ENCODE results near the gene MRPL10.

MRPL10 gene

DNA sequence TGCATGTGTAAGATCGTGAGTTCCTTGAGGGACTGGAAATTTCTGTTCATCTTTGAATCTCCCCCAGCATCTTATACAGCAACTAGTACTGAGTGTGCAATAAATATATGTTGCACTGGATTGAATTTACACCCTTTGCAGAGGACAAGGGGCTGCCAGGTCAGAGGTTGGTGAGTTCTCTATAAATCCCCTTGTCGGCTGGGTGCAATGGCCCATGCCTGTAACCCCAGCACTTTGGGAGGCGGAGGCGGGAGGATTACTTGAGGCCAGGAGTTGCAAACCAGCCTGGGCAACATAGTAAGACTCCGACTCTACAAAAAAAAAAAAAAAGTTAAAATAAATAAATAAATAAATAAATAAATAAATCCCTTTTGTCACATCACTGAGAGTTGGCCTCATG is 29.0 kb upstream of the MRPL10 start:
- H3K4me3 ChIP-seq (ENCODE audit: low read depth, low read length) = no peak overlapping the region

DNA sequence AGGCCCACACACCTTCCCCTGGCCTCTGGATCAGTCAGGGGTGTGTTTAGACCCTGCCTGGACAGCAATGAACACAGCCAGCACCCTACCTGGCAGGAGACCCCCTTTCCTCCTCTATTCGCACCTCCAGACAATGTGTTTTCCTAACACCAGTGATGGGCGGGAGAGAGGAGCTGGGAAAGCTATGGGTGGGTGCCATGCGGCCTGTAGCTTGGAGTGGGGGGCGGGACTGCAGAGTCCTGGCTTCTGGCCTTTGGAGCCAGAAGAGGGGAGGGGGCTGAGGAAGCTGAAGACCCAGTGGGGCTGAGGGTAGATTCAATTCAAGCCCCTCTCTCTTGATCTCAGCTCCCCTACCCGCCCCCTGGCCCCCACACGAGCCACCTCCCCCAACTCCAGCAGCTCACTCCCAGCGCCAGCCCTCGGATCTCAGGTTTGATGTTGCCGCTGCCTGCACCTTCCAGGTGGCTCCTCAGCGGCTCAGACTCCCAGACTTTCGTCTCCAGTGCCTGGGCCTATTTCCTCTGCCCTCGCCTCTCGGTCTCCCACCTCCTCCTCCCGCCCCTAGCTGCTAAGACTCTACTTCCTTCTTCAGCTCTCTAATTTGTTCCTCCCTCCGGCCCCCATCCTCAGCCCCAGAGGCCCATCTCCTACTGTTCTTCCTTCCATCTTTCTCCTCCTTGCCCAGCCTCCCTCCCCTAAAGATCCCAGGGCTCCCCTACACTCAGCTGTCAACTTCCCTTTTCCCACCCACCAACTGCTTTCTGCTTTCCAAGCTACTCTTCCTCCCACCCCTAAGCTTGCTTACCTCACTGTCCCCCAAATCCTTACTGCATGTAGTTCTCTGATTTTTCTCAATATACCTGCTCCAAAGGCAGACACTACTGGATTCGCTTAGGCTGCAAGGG is 26.5 kb upstream of the MRPL10 start:
- H3K4me3 ChIP-seq (ENCODE audit: low read depth, low read length) = no peak overlapping the region

DNA sequence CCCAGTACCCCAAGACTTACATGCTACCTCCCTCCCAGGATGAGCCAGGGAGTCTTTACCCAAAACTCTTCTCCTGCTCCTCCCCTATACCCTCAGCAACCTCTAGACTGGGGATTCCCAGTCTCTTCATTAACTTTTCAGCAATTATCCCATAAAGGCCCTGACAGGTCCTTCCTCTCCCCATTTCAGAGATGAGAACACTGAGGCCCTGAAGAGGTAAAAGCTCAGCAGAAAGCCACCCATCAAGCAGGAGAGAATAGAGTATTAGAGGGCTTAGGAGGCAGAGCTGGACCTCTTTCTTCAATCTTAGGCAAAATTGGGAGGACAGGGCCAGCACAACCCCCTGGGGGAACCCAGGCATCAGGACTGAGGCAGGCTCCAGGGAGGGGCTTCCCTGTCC is 25.5 kb upstream of the MRPL10 start:
- H3K4me3 ChIP-seq (ENCODE audit: low read depth, low read length) = no peak overlapping the region

DNA sequence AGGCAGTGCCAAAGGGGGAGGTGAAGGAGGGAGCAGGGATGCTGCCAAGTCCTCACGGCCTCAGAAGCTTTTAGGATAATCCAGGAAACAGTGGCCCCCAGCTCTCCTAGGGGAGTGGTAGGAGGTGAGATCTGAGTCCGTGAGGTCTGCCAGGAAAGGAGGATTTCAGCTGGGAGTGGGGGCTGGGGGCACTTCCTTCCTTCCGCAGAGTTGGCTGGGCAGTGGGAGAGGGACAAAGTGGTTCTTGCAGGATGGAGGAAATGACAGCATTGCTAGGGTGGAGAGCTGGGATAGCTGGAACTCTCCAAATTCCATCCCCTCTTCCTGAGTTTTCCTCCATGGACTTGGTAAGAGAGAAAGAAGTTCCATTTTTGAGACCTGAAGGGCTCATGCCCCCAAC is 24.4 kb upstream of the MRPL10 start:
- no peak overlapping the region for H3K4me3 ChIP-seq (ENCODE audit: low read depth, low read length)

DNA sequence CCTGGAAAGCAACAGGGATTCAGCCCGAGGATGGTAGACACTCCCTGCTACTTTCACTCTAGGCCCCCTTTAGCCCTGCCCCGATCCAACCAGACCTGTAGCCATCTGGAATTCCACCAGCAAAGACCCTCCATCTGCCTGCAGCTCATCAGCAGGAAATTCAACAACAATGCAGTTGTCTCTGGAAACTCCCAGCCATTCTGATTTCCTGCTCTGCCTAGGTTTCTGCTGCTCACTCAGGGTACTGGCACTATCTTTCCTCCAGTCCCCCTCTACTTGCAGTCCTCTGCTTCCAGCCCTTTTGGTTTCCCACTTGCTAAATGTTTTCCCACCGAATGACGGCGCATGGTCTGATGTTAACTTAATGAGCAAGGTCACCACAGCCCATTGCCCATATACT is 22.3 kb upstream of the MRPL10 start:
- no peak overlapping the region for H3K4me3 ChIP-seq (ENCODE audit: low read depth, low read length)

DNA sequence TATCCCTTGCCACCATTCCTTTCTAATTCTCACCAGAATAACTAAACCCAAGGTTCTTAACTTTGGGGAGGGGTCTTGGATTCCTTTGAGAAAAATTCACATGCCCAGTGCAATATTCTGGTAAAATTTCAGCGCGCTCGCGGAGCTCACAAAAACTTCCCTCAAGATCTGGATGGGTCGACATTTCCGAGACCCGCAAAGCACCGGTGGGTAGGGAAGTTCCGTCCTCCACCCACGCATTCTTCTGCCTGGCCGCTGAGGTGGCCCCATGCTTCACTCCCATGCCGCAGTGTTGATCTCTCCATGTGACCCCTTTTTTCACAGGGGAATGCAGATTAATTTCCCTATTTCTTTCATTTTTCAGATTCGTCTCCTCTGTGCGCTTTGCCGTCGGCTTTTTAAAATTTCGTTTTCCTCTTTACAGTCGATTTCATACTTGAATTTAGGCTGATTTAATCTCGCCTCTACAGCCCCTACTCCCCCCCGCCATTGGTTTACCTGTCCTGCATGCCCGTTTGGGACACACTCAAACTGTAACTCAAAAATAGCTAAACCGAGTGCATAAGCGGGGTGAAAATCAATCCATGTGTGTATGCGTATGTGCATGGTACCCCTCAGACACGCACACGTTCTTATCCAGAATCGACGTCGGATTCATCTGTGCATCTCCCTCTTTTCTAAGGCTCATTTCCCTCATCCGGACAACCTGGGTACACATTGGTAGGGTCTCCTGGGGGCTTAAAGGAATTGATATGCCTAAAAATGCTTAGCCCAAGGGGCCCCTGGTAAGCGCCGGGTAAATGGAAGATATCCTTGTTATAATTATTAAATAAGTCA is 21.0 kb upstream of the MRPL10 start:
- no peak overlapping the region for H3K4me3 ChIP-seq (ENCODE audit: low read depth, low read length)

DNA sequence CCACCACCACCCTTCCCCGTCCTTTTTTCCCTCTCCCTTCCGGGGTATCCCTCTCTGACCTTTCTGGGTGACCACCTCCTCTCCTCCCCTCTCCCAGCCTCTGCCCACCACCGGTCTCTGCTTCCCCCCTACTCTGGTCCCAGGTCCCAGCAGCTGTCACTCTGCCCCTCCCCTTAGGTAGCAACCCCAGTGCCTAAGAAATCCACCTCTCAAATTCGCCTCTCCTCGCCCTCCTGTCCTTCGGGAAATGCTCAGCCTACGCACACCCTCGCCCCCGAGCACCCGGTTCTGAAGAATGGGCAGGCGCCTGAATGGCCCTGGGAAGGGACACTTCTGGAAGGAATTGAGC is 20.4 kb upstream of the MRPL10 start:
- H3K4me3 ChIP-seq (ENCODE audit: low read depth, low read length) = no peak overlapping the region

DNA sequence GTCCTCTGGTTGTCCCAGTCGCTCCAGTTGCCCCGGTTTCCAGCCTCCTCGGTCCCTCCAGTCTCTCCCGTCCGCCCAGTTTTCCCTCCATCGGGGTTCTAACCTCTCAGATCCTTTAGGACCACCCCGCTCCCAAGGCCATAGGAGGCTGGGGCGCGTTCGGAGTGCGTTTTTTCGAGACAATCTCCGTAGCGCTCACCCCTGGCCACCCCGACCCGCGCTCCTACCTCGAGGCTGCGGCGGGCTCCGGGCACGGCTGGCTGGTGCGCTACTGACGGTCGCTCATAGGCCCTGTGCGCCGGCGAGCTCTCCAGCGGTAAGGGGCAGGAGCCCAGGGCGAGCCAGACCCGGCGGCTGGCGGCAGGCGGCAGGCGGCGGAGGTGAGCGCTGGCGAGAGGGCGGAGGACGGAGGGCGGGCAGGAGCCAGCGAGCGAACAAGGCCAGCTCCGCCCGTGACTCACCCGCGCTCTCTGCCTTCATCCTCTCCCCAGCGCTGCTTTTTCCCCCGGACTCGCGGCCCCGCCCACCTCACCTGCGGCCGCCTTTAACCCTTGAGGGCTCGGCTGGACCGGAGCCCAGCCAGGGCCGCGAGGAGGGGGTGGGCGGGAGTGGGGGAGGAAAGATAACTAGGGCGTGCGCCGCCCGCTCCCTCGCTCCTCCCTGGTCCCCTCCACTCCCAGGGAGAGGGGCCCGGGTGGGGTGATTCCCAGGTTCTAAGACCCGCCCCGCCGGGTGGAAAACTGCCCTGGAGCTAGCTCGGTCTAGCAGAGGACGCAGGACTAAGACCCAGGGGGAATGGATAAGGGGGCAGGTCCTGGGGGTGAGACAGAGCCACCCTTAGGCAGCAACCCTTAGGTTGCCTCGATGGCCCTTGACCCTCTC is 19.6 kb upstream of the MRPL10 start, which contains the start of gene SP6:
SP6 (minus strand) TSS at position 472 of the 882 bp plus-strand sequence. CDS start 2,734 bp downstream, outside the sequence.
- peak within 1 kb of the TSS; percentile 48 for H3K4me3 ChIP-seq (ENCODE audit: low read depth, low read length)

DNA sequence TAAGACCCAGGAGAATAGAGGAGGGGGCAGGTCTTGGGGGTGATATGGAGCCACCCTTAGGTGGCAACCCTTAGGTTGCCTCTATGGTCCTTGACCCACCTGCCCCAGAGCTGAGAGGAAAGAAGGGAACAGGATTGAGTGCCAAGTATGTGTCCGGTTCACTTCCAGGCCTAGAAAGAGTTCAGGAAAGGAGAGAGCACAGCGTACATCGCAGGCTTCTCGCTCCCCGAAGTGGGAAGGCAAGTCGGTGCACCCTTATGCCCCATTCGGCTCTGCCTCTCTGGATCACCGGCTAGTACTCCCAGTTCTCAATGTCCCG is 19.0 kb upstream of the MRPL10 start:
- peak overlapping the region; percentile 27 for H3K4me3 ChIP-seq (ENCODE audit: low read depth, low read length)

DNA sequence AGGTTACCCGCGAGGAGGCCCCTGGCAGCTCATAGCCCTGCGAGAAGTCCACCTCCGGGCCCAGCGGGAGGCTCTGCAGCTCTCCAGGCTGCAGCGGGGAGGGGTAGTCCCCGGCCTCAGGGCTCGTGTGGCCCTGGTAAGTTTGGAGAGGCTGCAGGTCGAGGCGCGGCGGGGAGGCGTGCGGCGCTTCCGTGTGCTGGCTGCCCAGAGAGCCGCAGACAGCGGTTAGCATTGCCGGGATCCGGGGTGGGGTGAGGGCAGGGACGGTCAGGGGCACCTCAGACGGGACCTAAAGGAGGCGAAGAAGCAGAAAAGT is 16.8 kb upstream of the MRPL10 start:
- peak overlapping the region; percentile 35 for H3K4me3 ChIP-seq (ENCODE audit: low read depth, low read length)

DNA sequence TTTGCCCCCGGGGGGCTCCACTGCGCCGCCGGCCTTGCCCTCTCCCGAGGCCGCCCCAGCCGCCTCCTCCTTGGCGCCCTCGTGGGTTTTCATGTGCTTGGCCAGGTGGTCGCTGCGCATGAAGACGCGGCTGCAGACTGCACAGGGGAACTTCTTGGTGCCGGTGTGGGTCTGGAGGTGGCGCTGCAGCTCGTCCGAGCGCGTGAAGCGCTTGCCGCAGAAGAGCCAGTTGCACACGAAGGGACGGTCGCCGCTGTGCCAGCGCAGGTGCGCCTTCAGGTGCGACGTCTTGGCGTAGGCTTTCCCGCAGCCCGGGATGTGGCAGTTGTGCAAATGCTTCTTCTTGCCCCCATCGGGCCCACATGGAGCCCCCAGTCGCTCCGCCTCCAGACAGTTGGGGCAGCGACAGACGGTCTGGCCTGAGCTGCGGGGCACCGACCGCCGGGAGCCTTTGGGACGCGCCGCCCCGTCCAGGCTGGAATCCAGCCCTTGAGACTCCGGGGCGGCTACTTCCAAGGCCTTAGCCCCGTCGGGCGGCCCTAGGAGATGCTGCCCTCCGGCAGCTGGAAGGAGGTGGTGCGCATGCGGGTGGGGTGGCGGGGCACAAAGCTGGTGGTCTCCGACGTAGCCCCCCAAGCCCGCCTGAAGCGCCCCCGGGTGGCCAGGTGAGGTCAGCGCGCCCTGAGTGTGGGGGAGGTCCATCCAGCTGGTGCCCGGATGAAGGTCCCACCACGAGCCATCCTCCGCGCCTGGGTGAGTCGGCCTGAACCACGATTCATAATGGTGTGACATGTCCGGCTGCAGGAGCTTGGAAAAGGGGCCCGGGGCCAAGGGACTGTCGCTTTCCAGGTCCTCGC is 16.2 kb upstream of the MRPL10 start:
- H3K4me3 ChIP-seq (ENCODE audit: low read depth, low read length) = peak overlapping the region; percentile 35

DNA sequence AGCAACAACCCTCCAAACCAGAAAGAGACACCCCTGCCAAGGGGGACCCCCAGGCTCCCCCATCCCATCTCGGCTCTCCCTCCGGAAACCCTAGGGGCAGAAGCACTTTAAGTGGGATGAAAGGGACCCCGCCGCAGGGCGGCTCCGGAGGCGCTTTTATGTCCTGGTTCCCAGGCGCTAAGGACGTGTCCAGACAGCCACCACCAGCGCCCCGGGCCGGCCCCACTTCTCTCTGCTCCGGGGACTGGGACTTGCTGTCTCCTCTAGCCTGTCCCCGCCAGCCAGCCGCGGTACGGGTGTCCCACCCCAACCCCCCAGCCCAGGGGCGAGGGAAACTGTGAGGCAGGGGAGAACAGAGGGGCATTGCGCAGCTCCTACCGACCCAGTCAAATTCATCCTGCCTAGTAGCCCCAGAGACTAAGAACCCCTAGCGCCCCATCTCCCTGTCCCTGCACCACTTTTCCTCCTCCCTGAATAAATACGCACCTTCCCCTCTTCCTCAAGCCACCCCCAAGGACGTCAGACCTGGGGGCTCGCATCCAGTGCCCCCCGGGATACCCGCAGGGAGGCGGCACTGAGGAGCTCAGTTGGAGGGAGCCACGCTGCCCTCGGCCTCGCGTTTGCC is 15.5 kb upstream of the MRPL10 start:
- no peak overlapping the region for H3K4me3 ChIP-seq (ENCODE audit: low read depth, low read length)

DNA sequence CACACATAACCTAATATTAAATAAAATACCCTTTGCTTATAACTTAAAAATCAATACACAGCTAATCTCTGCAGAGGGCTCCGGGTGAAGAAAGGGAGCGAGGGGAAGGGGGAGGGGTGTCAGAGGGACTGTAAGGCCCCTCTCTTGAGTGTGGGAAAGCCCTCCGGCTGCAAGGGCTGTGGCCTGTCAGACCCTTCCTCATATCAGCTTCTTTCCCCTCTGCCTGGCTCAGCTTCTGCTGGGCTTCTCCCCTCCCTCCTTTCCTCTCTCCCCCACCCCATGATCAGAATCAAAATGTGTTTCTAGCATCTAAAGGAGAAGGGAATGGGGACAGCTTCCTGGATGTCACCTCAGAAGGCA is 14.4 kb upstream of the MRPL10 start:
- no peak overlapping the region for H3K4me3 ChIP-seq (ENCODE audit: low read depth, low read length)

DNA sequence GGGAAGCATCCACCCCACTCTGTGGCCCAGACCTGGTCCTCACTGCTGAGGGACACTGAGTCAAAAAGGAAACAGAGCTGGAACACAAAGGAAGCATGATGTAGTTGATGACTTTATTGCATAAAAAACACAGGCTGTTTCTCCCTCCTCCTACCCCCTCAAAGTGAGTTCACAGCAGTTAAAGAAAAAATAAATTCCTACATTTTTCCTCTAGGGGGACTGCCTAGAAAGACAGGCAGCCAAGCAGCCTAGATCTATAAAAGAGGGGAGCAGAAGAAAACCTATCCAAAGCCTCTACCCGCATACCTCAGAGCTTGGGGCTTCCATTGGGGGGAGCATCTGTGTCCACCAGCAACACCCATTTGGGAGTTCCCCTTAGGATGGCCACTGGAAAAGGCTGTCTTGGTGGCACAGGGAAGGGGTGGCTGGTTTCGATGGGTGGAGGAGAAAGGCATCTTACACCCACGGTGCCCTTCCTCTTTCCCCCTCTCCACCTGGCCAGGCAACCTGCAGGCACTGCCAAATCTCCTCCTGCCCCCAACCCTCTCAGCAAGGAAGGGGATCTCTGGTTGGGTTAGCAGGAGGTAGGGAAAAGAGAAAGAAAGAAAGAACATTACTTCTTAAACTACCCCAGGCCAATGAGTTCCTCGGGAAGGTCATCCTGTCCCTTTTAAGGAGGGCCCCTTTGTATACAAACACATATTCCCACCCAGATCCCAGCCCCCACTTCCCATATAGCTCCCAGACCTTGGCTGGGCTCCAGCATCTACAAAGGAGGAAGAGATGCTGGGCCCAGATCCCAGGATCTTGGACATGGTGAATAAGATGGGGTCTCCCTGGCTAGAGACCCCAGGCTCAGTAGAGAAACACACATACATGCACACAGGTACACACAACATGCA is 13.7 kb upstream of the MRPL10 start:
- no peak overlapping the region for H3K4me3 ChIP-seq (ENCODE audit: low read depth, low read length)

DNA sequence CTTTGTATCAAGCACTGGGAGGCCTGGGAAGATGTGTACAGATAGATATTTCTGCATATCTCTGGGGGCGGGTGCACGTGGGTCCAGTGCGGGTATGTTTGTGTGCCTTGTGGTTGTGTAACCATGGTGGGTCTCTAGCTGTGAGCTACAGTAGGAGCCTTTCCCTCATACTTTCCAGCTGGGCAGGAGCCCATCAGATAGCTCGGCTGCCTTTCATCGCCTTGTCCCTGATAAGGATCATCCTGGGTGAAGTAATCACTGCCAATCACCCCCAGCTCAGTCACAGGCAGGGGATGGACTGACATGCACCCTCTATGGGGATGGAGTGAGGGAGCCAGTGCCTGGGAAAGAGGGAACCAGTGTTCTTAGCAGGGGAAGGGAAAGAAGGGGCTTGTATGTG is 12.9 kb upstream of the MRPL10 start:
- H3K4me3 ChIP-seq (ENCODE audit: low read depth, low read length) = no peak overlapping the region

DNA sequence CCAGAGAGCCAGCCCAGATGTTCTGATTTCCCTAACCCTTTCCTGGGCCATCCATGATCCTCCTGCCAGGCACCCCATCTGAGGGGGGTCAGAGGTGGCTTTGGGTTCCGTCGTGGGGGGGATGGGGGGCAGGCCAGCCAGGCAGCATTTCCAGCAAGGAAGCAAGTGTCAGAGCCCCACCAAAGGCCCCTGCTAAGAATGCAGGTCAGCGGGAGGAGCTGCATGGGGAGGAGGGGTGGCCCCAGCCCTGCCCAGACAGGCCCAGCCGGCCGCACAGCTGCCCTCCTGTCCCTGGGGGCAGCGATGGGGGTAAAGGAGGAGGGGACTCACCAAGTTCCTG is 12.0 kb upstream of the MRPL10 start:
- H3K4me3 ChIP-seq (ENCODE audit: low read depth, low read length) = no peak overlapping the region

DNA sequence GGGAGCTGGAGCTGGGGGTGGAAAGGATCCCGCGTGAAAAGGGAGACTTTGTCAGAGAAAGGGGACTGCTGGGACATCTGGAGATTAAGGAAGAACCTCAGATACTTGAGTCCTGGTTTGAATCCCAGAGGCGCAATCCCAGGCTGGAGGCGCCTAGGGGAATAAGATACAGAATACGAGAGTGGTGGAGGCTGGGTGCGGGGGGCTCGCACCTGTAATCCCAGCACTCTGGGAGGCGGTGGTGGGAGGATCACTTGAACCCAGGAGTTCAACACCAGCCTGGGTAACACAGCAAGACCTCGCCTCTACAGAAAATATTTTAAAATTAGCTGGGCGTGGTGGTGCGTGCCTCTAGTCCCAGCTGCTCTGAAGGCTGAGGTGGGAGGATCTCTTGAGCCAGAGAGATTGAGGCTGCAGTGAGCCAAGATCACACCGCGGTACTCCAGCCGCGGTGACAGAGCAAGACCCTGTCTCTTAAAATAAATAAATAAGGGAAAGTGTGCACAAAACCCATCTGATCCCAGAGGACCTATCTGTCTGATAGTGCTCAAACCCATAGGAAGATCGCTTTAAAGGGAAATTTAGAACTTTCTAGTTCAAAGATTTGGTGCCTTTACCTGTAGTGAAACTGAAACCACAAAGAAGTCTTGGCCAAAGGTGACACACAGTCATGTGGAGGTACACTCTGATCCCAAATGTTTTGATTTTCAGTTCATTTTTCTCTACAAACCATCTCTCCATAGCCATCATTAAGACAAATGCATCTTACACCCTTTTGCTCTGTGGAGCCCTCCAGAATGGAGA is 10.3 kb upstream of the MRPL10 start:
- no peak overlapping the region for H3K4me3 ChIP-seq (ENCODE audit: low read depth, low read length)

DNA sequence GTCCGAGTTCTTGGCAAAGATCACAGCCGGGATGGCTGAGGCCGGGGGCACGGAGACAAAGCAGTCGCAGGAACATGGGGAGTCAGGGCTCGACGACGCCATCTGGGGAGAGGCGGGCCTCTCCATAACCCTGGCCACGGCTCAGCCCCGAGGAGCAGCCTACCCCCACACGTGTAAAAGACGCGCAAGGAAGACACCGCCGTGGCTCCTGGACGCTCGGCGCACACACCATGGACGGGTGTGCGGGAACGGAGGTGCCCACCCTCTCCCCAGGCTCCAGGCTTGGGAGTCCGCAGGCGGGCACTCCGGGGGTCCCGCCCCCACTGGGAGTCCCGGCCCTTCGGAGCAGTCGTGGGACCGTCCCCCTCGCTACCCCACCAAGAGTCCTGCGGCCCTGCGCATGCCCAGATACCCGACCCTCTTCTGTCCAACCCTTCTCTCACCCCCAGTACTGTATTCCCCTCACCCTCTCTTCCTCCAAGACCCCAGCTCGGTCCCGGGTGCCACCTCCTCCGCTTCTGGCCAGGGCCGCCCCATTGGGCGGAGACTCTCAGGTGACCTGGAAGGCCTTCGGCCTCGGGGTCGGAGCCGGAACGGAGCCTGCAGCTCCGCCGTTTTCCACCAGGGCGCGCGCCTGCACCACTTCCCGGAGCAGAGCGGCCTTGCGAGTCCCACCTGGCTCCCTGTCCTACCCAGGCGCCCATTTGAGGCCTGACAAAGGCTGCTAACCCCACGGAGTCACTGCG is 9.6 kb upstream of the MRPL10 start, which contains the start of gene SCRN2:
SCRN2 (minus strand) TSS at position 532 of the 746 bp plus-strand sequence; CDS start at position 102, 430 bp downstream.
- H3K4me3 ChIP-seq (ENCODE audit: low read depth, low read length) = peak within 1 kb of the TSS; percentile 76
